Nephron (organoid): ENCODE measurements around the gene ZNF668.
A peak's percentile ranks its signal among the peaks of the same experiment; 100 is the strongest.

Experiments
- H3K27ac Mint-ChIP-seq, 3 experiments: 2 replicates each; pipeline ENCODE4 v1.8.0; 2020; ENCODE audit warnings: mixed read lengths in 3 of 3, mild to moderate bottlenecking in 2 of 3, moderate library complexity in 1 of 3
- H3K27me3 Mint-ChIP-seq: 2 replicates; pipeline ENCODE4 v1.8.0; 2021; ENCODE audit warnings: low read depth, mild to moderate bottlenecking, moderate library complexity, mixed read lengths
- H3K36me3 Mint-ChIP-seq: 2 replicates; pipeline ENCODE4 v1.8.0; 2020; ENCODE audit warnings: low read depth, mixed read lengths
- H3K4me1 Mint-ChIP-seq: 2 replicates; pipeline ENCODE4 v1.8.0; 2020; ENCODE audit warnings: mixed read lengths
- H3K4me3 Mint-ChIP-seq, 3 experiments: 2 replicates each; pipeline ENCODE4 v1.8.0; 2020; ENCODE audit warnings: mild to moderate bottlenecking in 3 of 3, mixed read lengths in 3 of 3, moderate library complexity in 2 of 3
- H3K9me3 Mint-ChIP-seq: 2 replicates; pipeline ENCODE4 v1.8.0; 2020; ENCODE audit warnings: mixed read lengths
- TF ChIP-seq, protein P1 (sequence below), 3 experiments: fragments of 200-600 bp; sonication (generic); IDR thresholded peaks; one replicate each; pipeline ENCODE4 v1.5.0; 2021; ENCODE audit warnings: antibody characterized with exemption in 3 of 3; ENCODE audit not compliant: unreplicated experiment in 3 of 3

Gene ZNF668

GRCh38 chr16:31077592-31078396 is 3.8 kb upstream of the ZNF668 start:
- TF ChIP-seq, protein P1, sequence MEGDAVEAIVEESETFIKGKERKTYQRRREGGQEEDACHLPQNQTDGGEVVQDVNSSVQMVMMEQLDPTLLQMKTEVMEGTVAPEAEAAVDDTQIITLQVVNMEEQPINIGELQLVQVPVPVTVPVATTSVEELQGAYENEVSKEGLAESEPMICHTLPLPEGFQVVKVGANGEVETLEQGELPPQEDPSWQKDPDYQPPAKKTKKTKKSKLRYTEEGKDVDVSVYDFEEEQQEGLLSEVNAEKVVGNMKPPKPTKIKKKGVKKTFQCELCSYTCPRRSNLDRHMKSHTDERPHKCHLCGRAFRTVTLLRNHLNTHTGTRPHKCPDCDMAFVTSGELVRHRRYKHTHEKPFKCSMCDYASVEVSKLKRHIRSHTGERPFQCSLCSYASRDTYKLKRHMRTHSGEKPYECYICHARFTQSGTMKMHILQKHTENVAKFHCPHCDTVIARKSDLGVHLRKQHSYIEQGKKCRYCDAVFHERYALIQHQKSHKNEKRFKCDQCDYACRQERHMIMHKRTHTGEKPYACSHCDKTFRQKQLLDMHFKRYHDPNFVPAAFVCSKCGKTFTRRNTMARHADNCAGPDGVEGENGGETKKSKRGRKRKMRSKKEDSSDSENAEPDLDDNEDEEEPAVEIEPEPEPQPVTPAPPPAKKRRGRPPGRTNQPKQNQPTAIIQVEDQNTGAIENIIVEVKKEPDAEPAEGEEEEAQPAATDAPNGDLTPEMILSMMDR (IDR thresholded peaks at IDR 0.05; ENCODE audit: unreplicated experiment in 3 of 3), result no peak
- Mint-ChIP-seq H3K27me3 (peaks cover 3% of the 10 kb centered on the region), H3K27ac (no peak overlapping the region), H3K4me1 (peaks cover 16% of the 10 kb centered on the region), H3K9me3 (no peaks in the 10 kb centered on the region), H3K4me3 (peak overlapping the region in 1 of 3 experiments; percentile 21), H3K36me3 (peaks cover 42% of the 10 kb centered on the region)

DNA sequence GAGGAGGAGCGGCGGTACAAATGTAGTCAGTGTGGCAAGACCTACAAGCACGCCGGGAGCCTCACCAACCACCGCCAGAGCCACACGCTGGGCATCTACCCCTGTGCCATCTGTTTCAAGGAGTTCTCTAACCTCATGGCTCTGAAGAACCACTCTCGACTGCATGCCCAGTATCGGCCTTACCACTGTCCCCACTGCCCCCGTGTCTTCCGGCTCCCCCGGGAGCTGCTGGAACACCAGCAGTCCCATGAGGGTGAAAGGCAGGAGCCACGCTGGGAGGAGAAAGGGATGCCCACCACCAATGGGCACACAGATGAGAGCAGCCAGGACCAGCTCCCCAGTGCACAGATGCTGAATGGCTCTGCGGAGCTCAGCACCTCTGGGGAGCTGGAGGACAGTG is 3.0 kb upstream of the ZNF668 start:
- Mint-ChIP-seq H3K27me3 (no peaks in the 10 kb centered on the region), H3K4me3 (no peak overlapping the region), H3K27ac (no peak overlapping the region), H3K4me1 (peaks cover 18% of the 10 kb centered on the region), H3K36me3 (peaks cover 36% of the 10 kb centered on the region), H3K9me3 (no peaks in the 10 kb centered on the region)
- TF ChIP-seq, protein P1 (IDR thresholded peaks at IDR 0.05; ENCODE audit: unreplicated experiment in 3 of 3), result no peak

DNA sequence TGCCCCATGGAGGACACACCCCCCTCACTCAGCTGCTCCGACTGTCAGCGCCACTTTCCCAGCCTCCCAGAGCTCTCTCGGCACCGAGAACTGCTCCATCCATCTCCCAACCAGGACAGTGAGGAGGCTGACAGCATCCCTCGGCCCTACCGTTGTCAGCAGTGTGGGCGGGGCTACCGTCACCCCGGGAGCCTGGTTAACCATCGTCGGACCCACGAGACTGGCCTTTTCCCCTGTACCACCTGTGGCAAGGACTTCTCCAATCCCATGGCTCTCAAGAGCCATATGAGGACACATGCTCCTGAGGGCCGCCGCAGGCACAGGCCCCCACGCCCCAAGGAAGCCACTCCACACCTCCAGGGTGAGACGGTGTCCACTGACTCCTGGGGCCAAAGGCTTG is 2.3 kb upstream of the ZNF668 start:
- Mint-ChIP-seq H3K27ac (no peak overlapping the region), H3K36me3 (peaks cover 36% of the 10 kb centered on the region), H3K9me3 (no peaks in the 10 kb centered on the region), H3K4me1 (peaks cover 24% of the 10 kb centered on the region), H3K27me3 (no peaks in the 10 kb centered on the region), H3K4me3 (peak overlapping the region; percentile 95 to 96 (median 95))
- TF ChIP-seq, protein P1 (IDR thresholded peaks at IDR 0.05; ENCODE audit: unreplicated experiment in 3 of 3), result no peak

DNA sequence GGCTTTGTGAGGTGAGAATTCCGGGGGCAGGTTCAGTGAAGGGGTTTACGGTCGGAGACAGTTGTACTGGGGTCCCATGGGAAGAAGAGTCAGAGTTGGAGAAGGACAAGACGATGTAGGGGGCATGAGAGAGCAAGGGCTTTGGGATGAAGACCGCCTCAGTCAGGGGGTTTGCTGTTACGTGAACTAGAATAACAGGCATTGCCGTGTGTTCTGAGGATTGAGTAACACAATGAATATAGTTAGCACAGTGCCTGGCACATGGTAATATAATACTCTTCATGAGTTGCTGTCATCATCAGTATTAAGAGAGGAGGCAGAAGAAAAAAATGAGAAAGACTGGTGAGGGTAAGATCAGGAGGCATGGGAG is 759 bp upstream of the ZNF668 start:
- H3K36me3 Mint-ChIP-seq, result peaks cover 30% of the 10 kb centered on the region
- H3K9me3 Mint-ChIP-seq, result no peaks in the 10 kb centered on the region
- peaks cover 24% of the 10 kb centered on the region for H3K4me1 Mint-ChIP-seq
- peak overlapping the region; percentile 81 to 92 (median 91) for H3K27ac Mint-ChIP-seq
- TF ChIP-seq, protein P1 (IDR thresholded peaks at IDR 0.05; ENCODE audit: unreplicated experiment in 3 of 3), result no peak
- no peaks in the 10 kb centered on the region for H3K27me3 Mint-ChIP-seq
- peak overlapping the region; percentile 95 to 96 (median 95) for H3K4me3 Mint-ChIP-seq

DNA sequence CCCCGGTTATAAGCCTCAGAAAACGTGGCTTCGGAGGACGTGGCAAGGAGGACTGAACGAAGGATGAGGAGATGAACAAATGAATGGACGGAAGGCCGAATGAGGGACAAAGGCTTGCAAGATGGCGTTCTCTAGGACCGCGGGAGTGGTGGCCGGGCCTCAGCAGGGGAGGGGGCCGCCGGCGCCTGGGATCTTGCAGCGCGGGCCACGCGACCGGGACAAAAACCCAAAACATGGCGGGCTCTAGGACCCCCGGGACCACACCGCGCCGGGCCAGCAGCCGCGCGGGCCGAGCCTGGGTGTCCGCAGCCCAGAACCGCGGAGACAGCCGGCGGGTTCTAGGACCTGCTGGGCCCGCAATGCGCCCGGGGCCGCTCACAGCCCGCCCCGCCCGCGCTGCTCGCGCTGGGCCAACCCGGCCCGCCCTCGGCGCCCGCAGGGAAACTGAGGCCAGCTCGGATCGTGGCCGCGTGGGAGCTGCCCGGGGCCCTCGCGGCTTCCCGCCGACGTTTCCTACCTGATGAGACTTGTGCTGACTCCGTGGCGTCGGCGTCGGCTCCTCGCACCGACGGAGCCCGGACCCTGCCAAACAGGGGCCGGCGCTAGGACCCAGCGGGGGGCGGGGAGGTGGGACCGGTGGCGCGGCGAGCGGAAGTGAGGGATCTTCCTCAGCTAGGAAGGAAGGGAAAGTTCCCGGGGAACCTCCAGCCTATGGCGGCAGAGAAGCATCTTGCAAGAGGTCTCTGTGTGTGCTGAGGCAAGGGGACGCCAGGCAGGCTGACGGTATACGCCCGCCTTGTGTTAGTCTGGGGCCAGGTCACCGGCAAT is 684 bp downstream of the ZNF668 start:
- H3K27me3 Mint-ChIP-seq, result no peaks in the 10 kb centered on the region
- H3K36me3 Mint-ChIP-seq, result peaks cover 18% of the 10 kb centered on the region
- H3K9me3 Mint-ChIP-seq, result no peaks in the 10 kb centered on the region
- TF ChIP-seq, protein P1 (IDR thresholded peaks at IDR 0.05; ENCODE audit: unreplicated experiment in 3 of 3), result no peak
- peak overlapping the region; percentile 81 to 97 (median 92) for H3K27ac Mint-ChIP-seq
- H3K4me1 Mint-ChIP-seq, result peaks cover 30% of the 10 kb centered on the region
- peak overlapping the region; percentile 98 to 100 (median 99) for H3K4me3 Mint-ChIP-seq
